RWPE1 (cell line): Measurements from ENCODE around the gene ANKRD40CL.
A peak's percentile ranks its signal among the peaks of the same experiment; 100 is the strongest.

Source experiments
- CTCF ChIA-PET: fragments of 350-600 bp; sonication (Branson Sonifier 250); formaldehyde crosslinking; extraction: SDS; loops from one replicate; lab custom pipeline; 2021; lab: Yijun Ruan, JAX
- POLR2A ChIA-PET: fragments of 400-600 bp; formaldehyde crosslinking; extraction: SDS; loops from one replicate; lab custom pipeline; 2020; ENCODE audit warnings: antibody characterized with exemption; ENCODE audit not compliant: low non-redundant PET; lab: Yijun Ruan, JAX
- DNase-seq: peaks from one replicate; pipeline ENCODE4 v3.0.0; 2012; ENCODE audit warnings: low spot score
- H3K27ac ChIP-seq: fragments of 450-650 bp; 2 replicates; pipeline ENCODE4 v1.5.1; 2017
- TF ChIP-seq, protein P1 (sequence below): fragments of 450-650 bp; conservative IDR thresholded peaks from 2 replicates; pipeline ENCODE4 v1.5.1; 2017; ENCODE audit warnings: low read depth, mild to moderate bottlenecking

ANKRD40CL gene

GRCh38 chr17:50766222-50767023 lies 895 bp downstream of the ANKRD40CL start:
- no peak for DNase-seq
- ChIA-PET POLR2A (no interaction called here), CTCF (no interaction called here)
- no peak overlapping the region for H3K27ac ChIP-seq
- TF ChIP-seq, protein P1, sequence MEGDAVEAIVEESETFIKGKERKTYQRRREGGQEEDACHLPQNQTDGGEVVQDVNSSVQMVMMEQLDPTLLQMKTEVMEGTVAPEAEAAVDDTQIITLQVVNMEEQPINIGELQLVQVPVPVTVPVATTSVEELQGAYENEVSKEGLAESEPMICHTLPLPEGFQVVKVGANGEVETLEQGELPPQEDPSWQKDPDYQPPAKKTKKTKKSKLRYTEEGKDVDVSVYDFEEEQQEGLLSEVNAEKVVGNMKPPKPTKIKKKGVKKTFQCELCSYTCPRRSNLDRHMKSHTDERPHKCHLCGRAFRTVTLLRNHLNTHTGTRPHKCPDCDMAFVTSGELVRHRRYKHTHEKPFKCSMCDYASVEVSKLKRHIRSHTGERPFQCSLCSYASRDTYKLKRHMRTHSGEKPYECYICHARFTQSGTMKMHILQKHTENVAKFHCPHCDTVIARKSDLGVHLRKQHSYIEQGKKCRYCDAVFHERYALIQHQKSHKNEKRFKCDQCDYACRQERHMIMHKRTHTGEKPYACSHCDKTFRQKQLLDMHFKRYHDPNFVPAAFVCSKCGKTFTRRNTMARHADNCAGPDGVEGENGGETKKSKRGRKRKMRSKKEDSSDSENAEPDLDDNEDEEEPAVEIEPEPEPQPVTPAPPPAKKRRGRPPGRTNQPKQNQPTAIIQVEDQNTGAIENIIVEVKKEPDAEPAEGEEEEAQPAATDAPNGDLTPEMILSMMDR: no peak

DNA sequence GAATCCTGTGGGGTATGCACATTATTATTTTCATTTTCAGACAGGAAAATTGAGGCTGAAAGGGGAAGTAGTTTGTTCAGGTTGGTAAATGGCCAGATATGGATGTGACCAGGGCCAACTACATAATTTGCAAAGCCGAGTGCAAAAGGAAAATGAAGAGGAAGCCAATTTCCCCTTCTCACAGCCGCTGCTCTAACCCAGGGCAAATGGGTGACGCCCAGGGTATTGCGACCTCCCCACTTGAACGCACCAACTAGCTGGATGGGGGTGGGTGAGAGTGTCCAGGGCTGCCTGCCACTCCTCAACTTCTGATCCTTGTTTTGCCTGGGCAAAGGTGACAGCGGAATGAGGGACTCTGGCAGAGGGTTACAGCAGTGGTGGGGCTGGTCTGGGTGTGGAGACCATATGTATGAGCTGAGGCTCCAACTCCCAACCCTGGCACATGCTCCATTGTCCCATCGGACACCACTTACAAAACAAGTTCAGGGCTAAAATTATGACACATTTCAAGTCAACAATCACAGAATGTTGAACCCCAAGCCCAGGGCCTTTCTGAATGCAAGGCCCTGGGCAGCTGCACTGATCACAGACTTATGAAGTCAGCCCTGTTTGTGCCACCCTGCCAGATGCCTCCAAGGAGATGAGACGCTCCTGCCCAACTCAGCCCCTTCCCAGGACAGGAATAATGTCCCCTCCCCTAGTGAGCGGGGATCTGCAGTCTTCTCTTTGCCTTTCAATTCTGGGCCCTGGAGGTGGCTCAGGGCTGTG lies 1.7 kb downstream of the ANKRD40CL start:
- TF ChIP-seq, protein P1: no peak
- no peak overlapping the region for H3K27ac ChIP-seq
- CTCF ChIA-PET: no interaction called here
- POLR2A ChIA-PET: no interaction called here
- no peak for DNase-seq

DNA sequence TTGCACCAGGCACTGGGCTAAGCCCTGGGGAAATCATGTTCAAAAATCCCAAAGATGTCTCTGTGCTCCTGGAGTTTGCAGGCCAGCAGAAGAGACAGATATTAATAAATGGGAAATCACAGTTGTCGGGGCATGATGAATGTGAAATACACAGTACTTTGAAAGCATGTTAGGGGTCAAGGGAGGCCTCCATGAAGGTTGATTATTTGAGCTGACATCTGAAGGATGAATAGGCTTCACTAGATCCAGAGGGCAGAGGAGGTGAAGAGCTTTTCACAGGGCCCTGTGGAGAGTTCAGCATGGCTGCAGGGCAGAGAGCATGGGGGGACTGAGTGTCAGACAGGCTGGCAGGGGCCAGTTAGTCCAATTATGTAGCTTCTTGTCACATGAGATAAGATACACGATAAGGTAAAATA lies 2.6 kb downstream of the ANKRD40CL start:
- no peak for DNase-seq
- ChIA-PET CTCF (no interaction called here), POLR2A (no interaction called here)
- no peak overlapping the region for H3K27ac ChIP-seq
- TF ChIP-seq, protein P1: no peak

DNA sequence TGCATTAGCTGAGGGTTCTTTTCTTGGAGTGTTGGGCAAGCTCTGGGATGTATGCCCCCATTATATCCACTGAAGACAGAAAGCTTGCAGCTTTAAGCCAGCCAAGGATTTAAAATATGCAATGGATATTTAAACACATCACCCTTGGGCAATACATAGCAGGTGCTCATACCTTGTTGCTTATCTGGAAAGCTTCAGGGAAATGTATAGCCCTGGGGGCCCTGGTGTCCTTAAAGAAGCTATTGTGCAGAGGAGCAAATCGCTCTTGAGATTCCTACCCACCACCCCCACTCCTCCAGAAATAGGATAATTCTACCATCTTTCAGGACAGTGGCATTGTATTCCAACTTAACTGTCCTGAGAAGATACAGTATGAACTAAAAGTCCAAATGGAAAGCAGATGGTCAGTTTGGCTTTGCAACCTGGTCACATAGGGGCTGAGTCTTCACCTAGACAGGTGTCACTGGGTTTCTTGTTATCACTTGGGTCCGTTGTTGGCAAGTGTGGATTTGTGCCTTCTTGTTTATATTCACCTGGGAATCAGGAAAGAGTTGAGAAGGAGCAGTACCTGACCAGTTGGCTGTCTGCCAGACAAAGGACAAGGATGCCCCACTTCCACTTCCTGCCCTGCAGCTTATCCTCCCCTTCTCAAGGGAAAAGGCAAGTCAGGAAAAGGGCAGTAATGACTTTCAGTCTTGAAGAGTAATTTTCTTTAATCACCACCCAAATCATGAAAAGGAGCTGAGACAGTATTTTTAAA lies 3.4 kb downstream of the ANKRD40CL start:
- ChIA-PET CTCF (interaction anchor here (0.6 kb wide), 1 partner anchor 89 kb away, joined by 3 read pairs; no protein-coding TSS in a partner anchor), POLR2A (no interaction called here)
- no peak overlapping the region for H3K27ac ChIP-seq
- TF ChIP-seq, protein P1: no peak
- DNase-seq: no peak

GRCh38 chr17:50762177-50762576 lies 5.1 kb downstream of the ANKRD40CL start:
- DNase-seq: no peak
- POLR2A ChIA-PET: no interaction called here
- H3K27ac ChIP-seq: peak overlapping the region; percentile 47
- TF ChIP-seq, protein P1: no peak
- CTCF ChIA-PET: no interaction called here

DNA sequence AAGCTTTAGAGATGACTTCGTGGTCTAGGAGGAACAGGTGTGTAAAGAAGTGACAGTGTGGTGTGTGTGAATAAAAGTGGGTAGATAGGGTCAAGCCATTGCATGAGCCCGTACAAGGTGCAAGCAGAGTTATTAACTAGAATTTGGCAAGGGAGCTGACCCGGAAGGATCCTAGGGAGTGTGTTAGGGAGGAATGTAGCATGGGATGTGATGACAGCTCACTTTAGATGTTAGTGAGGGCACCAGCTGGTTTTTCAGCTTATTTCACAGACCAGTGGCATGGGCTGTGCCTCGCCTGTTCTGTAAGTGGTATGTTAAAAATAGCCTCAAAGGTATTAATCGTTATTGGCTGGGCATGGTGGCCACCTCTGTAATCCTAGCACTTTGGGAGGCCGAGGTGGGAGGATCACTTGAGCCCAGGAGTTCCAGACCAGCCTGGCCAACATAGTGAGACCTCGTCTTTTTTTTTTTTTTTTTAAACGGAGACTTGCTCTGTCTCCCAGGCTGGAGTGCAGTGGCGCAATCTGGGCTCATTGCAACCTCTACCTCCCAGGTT lies 8.3 kb downstream of the ANKRD40CL start:
- H3K27ac ChIP-seq: no peak overlapping the region
- TF ChIP-seq, protein P1: no peak
- ChIA-PET CTCF (no interaction called here), POLR2A (no interaction called here)
- no peak for DNase-seq
